NCI-H187 (cell line): ENCODE measurements around the gene BST2.
"Not testable (repeated sequence)": the region's sequence is repeated elsewhere in the genome, so short reads cannot be mapped to it uniquely, and the experiment has no call there.

Source experiments
- DNase-seq, 2 experiments: peaks; one replicate each; lab custom pipeline; 2025; lab: John Stamatoyannopoulos, UW

BST2 gene

GRCh38 chr19:17389957-17390664 is 15.3 kb downstream of the BST2 start:
- DNase-seq: no peak

- no peak for DNase-seq
These were observed 16.1 kb downstream of the BST2 start for GRCh38 chr19:17389288-17389687.

- DNase-seq: no peak
These were observed 19.4 kb downstream of the BST2 start for GRCh38 chr19:17385878-17386611.

- DNase-seq: no peak
These were observed 24.8 kb downstream of the BST2 start for GRCh38 chr19:17380426-17381138.

GRCh38 chr19:17379221-17379631 is 26.2 kb downstream of the BST2 start:
- DNase-seq: no peak

GRCh38 chr19:17378271-17378670 is 27.2 kb downstream of the BST2 start:
- DNase-seq: no peak

- no peak for DNase-seq
These were observed 28.4 kb downstream of the BST2 start, which contains the start of gene PLVAP for GRCh38 chr19:17376935-17377600. PLVAP (minus strand) TSS chr19:17377342; CDS start chr19:17377288, 54 bp downstream.

- DNase-seq: no peak
These were observed 35.3 kb downstream of the BST2 start for GRCh38 chr19:17370026-17370587.

GRCh38 chr19:17365361-17365760 is 40.1 kb downstream of the BST2 start:
- DNase-seq: no peak

- not testable (repeated sequence) for DNase-seq
These were observed 41.4 kb downstream of the BST2 start for GRCh38 chr19:17363852-17364605.

GRCh38 chr19:17359905-17360800 is 45.3 kb downstream of the BST2 start:
- DNase-seq: no peak

- DNase-seq: no peak
These were observed 47.0 kb downstream of the BST2 start for GRCh38 chr19:17358395-17358794.

GRCh38 chr19:17357724-17358123 is 47.7 kb downstream of the BST2 start:
- DNase-seq: no peak

- no peak for DNase-seq
These were observed 48.3 kb downstream of the BST2 start for GRCh38 chr19:17357078-17357666.

GRCh38 chr19:17353386-17353785 is 52.0 kb downstream of the BST2 start:
- DNase-seq: no peak
